Lung (tissue), 12 donors: ENCODE measurements around the gene OFD1. TPM values are rescaled to one million over a fixed set of nuclear protein-coding genes. Genes with fewer than 3 reads are reported as not detected.

Source experiments
- ATAC-seq: fragments of 200-7000 bp; cut with Tn5 transposase; one replicate; pipeline ENCODE4 v1.9.1; 2020; ENCODE audit warnings: moderate number of reproducible peaks; ENCODE audit not compliant: insufficient read depth, low FRiP score
- DNase-seq, 3 donors: peaks; one replicate each; pipeline ENCODE4 v3.0.0-alpha.2; 2013 to 2017
- H3K27ac ChIP-seq, 2 donors: one replicate each; pipeline ENCODE4 v1.5.1; 2013; ENCODE audit warnings: mild to moderate bottlenecking in 2 of 2, moderate library complexity in 2 of 2, control low read depth in 1 of 2, inconsistent platforms in 1 of 2, low read depth in 1 of 2, low read length in 1 of 2
- H3K27me3 ChIP-seq, 3 donors: one replicate each; pipeline ENCODE4 v1.5.1; 2013; ENCODE audit warnings: low read length in 2 of 3; ENCODE audit not compliant: control insufficient read depth in 3 of 3, insufficient read depth in 3 of 3
- H3K36me3 ChIP-seq, 4 donors: one replicate each; pipeline ENCODE4 v1.5.1; 2013; ENCODE audit warnings: low read length in 4 of 4, mild to moderate bottlenecking in 1 of 4, moderate library complexity in 1 of 4; ENCODE audit not compliant: control insufficient read depth in 4 of 4, insufficient read depth in 4 of 4
- H3K4me1 ChIP-seq, 5 donors: one replicate each; pipeline ENCODE4 v1.5.1; 2013; ENCODE audit warnings: low read length in 5 of 5, mild to moderate bottlenecking in 2 of 5, moderate library complexity in 1 of 5; ENCODE audit not compliant: control insufficient read depth in 5 of 5, insufficient read depth in 5 of 5
- H3K4me3 ChIP-seq: one replicate; pipeline ENCODE4 v1.5.1; 2013; ENCODE audit warnings: mild to moderate bottlenecking, control low read depth, moderate library complexity
- H3K9ac ChIP-seq, 2 donors: one replicate each; pipeline ENCODE4 v1.5.1; 2013; ENCODE audit warnings: low read length in 2 of 2, control low read depth in 1 of 2; ENCODE audit not compliant: insufficient read depth in 1 of 2
- H3K9me3 ChIP-seq, 4 donors: one replicate each; pipeline ENCODE4 v1.5.1; 2013; ENCODE audit warnings: low read length in 3 of 4, mild to moderate bottlenecking in 1 of 4, moderate library complexity in 1 of 4; ENCODE audit not compliant: control insufficient read depth in 4 of 4, insufficient read depth in 3 of 4
- WGBS, 2 donors: extraction: QIAGEN DNeasy Blood & Tissue Kit; methylation state at CpG; one replicate each; pipeline ENCODE4 v1.1.7; 2013; 5-methylcytosine and 5-hydroxymethylcytosine counted together
- polyA plus RNA-seq, 2 donors: library from polyadenylated mRNA; stranded (reverse); fragments of 200-250 nt; gene quantifications; one replicate each; pipeline ENCODE4 v1.2.1, GENCODE V29; 2013
- total RNA-seq, 2 donors: library from RNA; depleted of rRNA in 1 of 2; stranded (reverse); fragments of >200 nt in 1 of 2; gene quantifications; one replicate each; pipeline ENCODE4 v1.2.1, GENCODE V29; 2014 to 2021
- TF ChIP-seq, protein P1 (sequence below): IDR thresholded peaks from 2 replicates; pipeline ENCODE4 v1.5.1; 2012; ENCODE audit warnings: mild to moderate bottlenecking; ENCODE audit errors: control extremely low read depth, extremely low read depth
- donor health status: control.
- donor health status: control.
- donor health status: Bipolar disorder and iron deficiency.
- donor health status: healthy.
- donor health status: DM: yes; HTN: yes; CAD: no.

Gene OFD1
- total and polyA plus RNA-seq, 4 donors, result 10.3 to 65.8 (median 34.6) TPM

DNA sequence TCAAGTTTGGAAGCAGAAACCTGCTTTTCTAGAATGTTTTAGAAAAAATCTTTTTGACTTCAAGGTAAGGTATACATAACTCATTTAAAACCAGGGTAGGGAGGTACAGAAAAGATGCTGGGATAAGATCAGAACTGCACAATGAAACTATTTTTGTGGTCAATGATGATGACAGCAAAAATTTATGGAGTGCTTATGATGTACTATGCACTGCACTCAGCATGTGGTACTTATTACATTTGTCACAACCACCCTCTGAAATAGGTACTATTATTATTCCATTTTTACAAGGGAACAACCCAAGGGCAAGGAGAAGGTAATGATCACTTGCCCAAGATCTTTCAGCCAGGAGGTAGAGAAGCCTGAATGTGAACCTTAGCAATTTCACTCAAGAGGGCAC is 74.3 kb downstream of the OFD1 start:
- DNase-seq (no peak), ATAC-seq (no peak)
- Histone ChIP-seq H3K9ac (no peak overlapping the region), H3K9me3 (no peaks in the 10 kb centered on the region), H3K36me3 (no peaks in the 10 kb centered on the region), H3K27ac (no peak overlapping the region), H3K27me3 (peaks cover 0 to 30% (median 22%) of the 10 kb centered on the region in 3 donors), H3K4me1 (no peaks in the 10 kb centered on the region), H3K4me3 (no peak overlapping the region)
- TF ChIP-seq, protein P1, sequence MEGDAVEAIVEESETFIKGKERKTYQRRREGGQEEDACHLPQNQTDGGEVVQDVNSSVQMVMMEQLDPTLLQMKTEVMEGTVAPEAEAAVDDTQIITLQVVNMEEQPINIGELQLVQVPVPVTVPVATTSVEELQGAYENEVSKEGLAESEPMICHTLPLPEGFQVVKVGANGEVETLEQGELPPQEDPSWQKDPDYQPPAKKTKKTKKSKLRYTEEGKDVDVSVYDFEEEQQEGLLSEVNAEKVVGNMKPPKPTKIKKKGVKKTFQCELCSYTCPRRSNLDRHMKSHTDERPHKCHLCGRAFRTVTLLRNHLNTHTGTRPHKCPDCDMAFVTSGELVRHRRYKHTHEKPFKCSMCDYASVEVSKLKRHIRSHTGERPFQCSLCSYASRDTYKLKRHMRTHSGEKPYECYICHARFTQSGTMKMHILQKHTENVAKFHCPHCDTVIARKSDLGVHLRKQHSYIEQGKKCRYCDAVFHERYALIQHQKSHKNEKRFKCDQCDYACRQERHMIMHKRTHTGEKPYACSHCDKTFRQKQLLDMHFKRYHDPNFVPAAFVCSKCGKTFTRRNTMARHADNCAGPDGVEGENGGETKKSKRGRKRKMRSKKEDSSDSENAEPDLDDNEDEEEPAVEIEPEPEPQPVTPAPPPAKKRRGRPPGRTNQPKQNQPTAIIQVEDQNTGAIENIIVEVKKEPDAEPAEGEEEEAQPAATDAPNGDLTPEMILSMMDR, result no peak

DNA sequence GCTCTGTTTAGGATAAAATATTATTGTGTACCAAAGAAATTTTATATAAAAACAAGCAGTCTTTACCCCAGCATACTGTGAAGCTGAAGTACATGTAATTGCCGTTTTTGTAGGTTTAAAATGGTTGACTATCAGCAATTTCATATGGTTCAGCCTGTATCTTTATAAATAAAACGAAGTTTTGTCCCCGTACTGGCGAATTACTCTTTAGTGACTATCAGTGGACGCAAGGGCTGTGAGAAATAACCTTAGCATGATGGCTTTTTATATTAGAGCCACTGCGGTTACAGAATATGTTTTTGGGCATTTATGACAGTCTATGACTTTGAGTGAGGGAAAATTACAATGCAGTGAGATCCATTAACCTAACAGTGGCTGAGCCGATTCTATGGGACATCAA is 81.1 kb downstream of the OFD1 start:
- DNase-seq (no peak), ATAC-seq (no peak)
- Histone ChIP-seq H3K4me1 (no peaks in the 10 kb centered on the region), H3K9me3 (no peaks in the 10 kb centered on the region), H3K4me3 (no peak overlapping the region), H3K27ac (no peak overlapping the region), H3K36me3 (no peaks in the 10 kb centered on the region), H3K27me3 (peaks cover 0 to 61% (median 35%) of the 10 kb centered on the region in 3 donors), H3K9ac (no peak overlapping the region)
- WGBS, 2 donors, result 84 to 92% methylated on average over 7 of the region's 7 CpGs
- TF ChIP-seq, protein P1, result no peak

DNA sequence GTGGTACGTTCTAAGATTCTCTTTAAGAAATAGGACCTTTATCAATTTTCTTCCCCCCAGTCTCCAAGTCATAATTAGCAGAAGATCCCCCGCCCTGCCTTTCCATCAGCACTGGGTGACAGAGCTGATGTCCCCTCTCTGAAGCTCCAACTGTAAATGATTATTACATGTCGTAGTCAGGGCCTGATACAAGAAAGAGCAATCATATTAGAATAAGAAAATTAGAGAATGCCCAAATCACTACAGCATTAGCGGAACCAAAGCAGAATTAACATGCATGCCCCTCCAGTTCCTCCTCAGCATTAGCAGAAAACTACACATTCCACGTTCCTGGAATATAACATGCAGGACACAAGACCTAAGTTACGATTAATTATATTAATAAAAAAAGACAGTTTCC is 81.6 kb downstream of the OFD1 start:
- Histone ChIP-seq H3K9me3 (no peaks in the 10 kb centered on the region), H3K36me3 (no peaks in the 10 kb centered on the region), H3K4me1 (no peaks in the 10 kb centered on the region), H3K27ac (no peak overlapping the region), H3K27me3 (peaks cover 0 to 66% (median 32%) of the 10 kb centered on the region in 3 donors), H3K4me3 (no peak overlapping the region), H3K9ac (no peak overlapping the region)
- WGBS, 2 donors, result 84 to 95% methylated on average over 6 of the region's 6 CpGs
- DNase-seq (no peak), ATAC-seq (no peak)
- TF ChIP-seq, protein P1, result no peak
